NCI-H1694 (cell line): ENCODE measurements around the gene FAM89B.
A peak's percentile ranks its signal among the peaks of the same experiment; 100 is the strongest.

Source experiments
- DNase-seq: peaks from one replicate; lab custom pipeline; 2025; lab: John Stamatoyannopoulos, UW

FAM89B gene

DNA sequence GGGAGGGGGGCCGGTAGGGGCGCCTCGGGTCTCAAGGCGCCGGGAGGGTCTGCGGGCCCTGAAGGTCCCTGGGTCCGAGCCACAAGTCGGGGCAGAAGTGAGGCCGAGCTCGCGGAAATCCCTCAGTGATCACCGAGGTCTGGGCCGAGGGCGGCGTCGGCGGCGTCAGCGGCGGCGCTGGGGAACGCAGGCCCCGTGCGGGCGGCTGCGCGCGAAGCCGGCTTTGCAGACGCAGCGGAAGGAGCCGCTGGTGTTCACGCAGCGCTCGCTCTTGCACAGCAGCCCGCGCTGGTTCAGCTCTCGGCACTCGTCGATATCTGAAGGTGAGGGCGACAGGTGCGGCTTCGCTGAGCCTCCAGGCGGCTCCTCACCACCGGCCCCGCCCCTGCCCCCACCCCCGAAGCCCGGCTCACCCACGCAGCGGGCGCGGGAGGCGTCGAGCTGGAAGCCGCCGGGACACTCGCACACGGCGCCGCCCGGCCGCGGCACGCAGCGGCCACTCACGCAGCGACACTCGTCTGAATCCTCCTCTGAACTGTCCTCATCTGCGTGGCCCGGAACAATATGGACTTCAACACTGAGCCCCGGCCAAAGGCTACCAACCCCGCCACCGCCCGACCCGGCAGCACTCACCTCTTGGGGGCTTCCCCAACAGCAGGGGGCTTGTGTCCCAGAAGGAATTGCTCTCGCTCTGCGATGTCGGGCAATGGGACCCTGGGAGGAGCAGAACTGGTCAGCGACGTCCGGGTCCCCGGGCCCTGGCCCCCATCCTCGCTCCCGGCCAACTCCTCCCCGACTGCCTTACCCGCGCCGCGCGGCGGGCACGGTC is 33.2 kb upstream of the FAM89B start:
- no peak for DNase-seq

DNA sequence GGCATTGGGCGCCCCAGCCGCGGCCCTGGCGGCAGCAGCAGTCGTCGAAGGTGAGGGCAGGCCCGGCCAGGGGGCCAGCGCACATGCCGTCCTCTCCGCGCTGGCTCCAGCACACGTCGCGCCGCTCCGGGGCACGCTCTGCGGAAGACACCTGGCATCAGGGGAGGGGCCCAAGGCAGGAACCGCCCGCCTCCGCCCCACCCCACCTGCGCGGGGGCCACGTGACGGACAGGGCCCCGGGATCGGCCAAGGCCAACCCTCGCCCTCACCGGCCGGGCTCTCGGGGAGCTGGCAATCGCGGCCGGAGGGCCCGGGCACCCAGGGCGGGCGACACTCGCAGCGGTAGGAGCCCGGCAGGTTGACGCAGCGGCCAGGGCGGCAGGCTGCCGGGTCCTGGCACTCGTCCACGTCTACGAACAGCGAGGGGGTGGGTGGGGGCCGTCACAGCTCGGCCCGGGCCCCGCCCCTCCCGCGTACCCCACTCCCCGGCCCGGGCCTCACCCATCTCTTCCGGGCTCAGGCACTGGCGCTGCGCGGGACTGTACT is 32.5 kb upstream of the FAM89B start:
- DNase-seq: peak; percentile 23

GRCh38 chr11:65540290-65541092 is 31.8 kb upstream of the FAM89B start:
- peak; percentile 58 for DNase-seq

- no peak for DNase-seq
Observed at GRCh38 chr11:65541093-65541982, 31.0 kb upstream of the FAM89B start.

- DNase-seq: no peak
Observed at GRCh38 chr11:65542738-65543390, 29.5 kb upstream of the FAM89B start.

DNA sequence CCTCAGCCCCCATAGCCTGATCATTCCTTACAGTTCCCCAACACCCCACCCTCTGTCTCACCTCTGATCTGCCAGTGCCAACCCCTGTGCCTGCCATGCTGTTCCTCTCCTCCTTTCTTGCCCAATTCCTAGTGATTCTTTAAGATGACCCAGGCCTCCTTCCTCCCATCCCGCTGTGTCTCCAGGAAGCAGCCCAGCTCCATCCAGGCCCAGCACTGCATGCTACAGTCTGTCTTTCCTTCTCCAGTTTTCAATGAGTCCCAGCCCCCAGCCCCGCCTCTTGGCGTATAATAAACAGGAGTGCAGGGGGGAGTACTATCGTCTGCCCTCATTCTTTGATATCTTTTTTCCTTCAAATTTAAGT is 26.5 kb upstream of the FAM89B start:
- DNase-seq: no peak

DNA sequence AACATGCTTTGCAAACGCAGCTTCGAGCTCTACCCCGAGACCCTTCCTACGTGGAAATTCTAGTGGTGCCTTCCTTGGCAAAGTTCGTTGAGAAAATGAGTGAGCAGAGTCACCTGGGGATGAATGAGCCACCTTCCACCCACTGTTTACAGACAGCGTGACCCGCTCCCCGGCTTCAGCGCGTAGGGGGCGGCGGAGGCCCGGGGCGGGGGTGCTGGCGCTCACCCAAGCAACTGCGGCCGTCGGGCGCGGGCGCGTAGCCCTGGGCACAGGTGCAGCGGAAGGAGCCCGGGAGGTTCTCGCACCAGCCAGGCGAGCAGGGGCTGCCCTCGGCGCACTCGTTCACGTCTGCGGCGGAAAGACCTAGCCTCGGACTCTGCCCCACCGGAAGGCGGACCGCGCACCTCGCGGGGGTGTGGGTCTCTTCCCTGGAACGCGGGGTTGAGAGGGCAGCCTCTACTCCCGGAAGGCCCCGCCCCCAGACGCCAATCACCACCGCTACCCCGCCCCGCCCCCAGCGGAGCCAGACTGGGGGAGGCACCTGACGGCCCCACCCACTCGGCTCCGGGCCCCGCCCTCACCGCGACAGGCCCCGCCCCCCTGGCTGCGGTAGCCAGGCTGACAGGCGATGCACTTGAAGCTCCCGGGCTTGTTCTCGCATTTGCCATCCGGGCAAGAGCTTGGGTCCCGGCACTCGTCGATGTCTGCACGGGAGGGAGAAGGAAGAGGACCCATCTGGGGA is 25.9 kb upstream of the FAM89B start:
- no peak for DNase-seq

GRCh38 chr11:65547446-65548125 is 24.8 kb upstream of the FAM89B start:
- no peak for DNase-seq

- DNase-seq: no peak
Observed at GRCh38 chr11:65548395-65548794, 23.9 kb upstream of the FAM89B start.

DNA sequence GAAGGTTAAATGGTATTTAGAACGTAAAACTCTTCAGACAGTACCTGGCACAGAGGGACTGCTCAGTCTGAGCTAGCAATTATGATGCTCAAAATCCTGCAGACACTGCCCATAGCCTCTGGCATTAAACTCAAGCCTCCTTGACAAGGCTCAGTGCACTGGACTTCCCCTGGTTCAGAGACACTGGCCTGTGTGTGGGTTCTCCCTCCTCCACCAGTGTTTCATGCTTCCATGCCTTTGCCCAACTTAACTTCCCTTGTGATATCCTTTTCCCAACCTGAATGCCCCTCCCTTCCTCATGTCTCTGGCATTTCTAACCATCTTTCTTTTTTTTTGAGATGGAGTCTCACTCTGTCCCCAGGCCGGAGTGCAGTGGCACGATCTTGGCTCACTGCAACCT is 23.2 kb upstream of the FAM89B start:
- DNase-seq: no peak

DNA sequence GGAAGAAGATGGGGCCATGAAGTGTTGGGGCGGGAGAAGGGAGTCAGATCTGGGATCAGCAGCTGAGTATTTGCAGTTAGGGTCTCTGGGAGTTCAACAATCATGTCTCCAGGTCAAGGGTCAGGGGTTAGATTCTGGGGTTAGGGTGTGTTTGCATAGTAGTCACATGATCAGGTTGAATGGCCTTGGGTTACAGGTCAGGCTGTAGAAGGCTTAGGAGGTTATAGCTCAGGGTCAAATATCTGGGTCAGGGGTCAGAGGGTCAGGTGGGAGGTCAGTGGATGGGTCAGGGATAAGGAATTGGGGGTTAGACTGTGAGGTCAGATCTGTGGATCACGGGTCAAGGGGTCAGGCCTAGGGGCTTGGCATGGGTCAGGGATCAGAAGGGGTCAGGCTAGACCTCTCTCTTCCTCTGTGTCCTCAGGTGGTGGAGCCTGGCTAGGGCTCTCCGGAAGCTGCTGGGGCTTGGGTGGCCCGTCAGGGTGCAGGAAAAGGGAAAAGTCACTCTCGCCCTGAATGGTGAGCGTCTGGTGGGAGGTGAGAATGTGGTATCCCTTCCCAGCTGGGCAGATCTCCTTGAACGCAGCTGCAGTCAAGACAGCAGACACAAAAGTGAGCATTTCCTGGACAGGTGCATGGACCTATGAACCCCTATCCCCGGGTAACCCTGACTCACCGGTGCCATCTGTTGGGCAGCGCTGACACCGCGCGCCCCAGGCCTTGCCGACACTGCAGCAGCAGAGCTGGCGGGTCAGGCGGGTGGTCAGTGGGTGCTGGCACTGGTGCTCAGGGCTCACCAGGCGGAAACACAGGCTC is 20.6 kb upstream of the FAM89B start:
- no peak for DNase-seq

DNA sequence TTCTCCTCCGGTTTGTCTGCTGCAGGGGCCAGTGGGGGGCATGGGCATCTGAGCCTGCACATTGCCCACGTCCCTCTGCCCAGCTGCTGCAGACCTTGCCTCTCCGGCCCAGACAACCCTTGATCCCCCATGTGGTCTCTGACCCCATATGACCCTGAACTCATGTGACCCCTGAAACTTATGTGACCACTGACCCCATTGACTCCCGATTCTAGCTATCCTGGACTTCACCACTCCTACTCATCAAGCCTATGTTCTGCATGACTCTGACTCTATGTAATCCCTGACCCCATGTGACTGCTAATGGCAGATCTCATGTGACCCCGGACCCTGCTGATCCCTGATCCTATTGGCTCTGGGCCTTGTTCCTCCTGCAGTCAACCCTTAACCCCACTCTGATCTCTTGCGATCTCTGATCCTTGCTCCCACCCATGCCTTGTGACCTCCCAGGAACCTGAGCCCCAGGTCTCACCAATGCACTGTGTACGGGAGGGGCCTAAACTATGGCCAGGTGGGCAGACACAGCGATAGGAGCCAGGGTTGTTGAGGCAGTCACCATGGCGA is 19.9 kb upstream of the FAM89B start:
- DNase-seq: no peak

- DNase-seq: no peak
Observed at GRCh38 chr11:65553301-65554001, 18.9 kb upstream of the FAM89B start.

- no peak for DNase-seq
Observed at GRCh38 chr11:65554057-65554818, 18.1 kb upstream of the FAM89B start.

DNA sequence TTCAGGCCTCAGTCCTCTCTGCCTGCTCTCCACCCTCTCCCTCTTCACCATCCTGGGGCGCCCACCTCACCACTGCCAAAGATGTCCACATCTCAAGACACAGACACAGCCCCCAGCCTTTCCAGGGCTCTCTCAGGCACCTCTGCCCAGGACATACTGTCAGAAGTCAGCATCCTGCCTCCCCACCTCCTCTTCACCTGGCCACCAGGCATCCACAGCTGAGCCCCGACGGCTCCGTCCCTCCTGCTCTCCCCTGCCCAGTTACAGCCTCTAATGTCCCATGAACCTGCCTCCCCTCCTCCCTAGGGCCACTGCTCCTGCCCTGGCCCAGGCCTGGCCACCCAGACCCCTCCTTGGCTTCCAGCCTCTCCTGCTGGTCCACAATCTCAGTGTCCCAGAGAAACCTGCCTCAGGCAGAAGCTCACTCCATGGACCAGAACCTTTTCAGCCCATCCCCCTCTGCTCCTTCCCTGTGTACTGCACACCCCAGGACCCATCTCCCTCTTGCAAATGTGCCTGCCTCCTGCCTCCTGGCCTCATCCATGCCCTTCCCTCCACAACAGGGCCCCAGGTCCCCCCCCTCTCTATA is 17.4 kb upstream of the FAM89B start:
- no peak for DNase-seq

- no peak for DNase-seq
Observed at GRCh38 chr11:65555693-65556231, 16.6 kb upstream of the FAM89B start.
